GM12865 (cell line): Measurements from ENCODE around the gene MTIF2.

ENCODE experiments used
- DNase-seq: peaks from one replicate; pipeline ENCODE4 v3.0.0; 2010; ENCODE audit warnings: low read depth
- H3K4me3 ChIP-seq: 2 replicates; pipeline ENCODE4 v1.5.1; 2011; ENCODE audit warnings: mild to moderate bottlenecking, low read depth, low read length, control low read depth
- TF ChIP-seq, protein P1 (sequence below): IDR thresholded peaks from 2 replicates; pipeline ENCODE4 v1.5.1; 2011; ENCODE audit warnings: low read length, control low read depth, low read depth, inconsistent platforms; ENCODE audit not compliant: insufficient read depth; ENCODE audit errors: missing control alignments

Gene MTIF2

DNA sequence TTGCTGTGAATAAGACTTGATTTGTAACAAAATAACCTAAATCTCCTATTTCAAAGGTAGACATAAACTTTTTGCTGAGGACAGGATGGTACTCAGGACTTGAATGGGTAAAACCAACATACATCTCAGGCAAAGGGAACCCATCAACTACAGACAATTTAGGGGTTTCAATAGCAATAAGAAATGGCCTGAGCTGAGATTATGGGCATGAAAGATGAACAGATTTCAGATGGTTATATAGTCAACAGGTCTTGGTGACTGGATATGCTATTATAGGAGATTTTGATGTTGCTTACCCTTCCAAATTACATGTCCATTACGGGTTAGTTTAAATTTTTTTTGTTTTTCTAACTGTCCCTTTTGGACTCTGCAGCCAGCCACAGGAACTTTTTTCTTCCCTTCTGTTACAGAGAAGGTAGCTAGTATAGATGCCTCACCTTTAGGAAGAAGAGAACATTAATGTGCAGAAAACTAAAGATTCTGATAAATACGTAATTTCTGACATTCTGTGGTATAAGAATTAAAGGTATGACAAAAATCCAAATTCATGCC, 32.0 kb downstream of the MTIF2 start:
- peak; percentile 22 for DNase-seq
- H3K4me3 ChIP-seq = no peak overlapping the region
- TF ChIP-seq, protein P1, sequence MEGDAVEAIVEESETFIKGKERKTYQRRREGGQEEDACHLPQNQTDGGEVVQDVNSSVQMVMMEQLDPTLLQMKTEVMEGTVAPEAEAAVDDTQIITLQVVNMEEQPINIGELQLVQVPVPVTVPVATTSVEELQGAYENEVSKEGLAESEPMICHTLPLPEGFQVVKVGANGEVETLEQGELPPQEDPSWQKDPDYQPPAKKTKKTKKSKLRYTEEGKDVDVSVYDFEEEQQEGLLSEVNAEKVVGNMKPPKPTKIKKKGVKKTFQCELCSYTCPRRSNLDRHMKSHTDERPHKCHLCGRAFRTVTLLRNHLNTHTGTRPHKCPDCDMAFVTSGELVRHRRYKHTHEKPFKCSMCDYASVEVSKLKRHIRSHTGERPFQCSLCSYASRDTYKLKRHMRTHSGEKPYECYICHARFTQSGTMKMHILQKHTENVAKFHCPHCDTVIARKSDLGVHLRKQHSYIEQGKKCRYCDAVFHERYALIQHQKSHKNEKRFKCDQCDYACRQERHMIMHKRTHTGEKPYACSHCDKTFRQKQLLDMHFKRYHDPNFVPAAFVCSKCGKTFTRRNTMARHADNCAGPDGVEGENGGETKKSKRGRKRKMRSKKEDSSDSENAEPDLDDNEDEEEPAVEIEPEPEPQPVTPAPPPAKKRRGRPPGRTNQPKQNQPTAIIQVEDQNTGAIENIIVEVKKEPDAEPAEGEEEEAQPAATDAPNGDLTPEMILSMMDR = no peak

DNA sequence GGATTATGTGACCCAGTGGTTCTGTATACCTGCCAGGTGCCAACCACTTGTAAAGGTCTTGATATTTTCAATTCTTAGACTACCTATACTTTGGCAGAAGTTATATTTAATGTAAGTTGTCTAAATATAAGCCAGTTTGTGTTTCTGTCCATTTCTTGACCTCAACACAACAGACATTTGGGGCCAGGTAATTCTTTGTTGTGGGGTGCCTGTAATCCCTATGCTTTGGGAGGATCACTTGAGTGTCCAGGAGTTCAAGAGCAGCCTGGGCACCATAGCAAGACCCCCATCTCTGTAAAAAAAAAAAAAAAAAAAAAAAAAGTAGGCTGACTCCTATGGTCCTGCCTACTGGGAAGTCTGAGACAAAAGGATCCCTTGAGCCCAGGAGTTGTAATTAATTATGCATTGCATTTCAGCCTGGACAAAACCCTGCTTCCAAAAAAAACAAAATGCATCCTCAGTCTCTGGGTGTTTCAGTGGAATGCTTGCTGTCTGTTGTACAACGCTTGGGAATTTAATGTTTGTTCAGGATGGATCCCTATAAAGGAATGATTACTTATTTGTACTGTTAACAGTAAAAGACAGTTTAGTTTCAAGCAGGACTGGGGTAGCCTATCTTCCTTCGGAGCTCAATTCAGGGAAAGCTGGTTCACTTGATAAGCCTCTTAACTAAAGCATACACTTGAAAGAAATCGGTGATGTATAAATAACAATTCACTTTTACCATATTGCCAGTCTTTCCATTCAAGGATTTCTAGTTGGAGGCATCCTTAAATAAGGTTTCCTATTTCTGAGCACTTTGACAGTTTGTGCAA, 33.1 kb downstream of the MTIF2 start:
- no peak for DNase-seq
- H3K4me3 ChIP-seq = no peak overlapping the region
- TF ChIP-seq, protein P1 = no peak

DNA sequence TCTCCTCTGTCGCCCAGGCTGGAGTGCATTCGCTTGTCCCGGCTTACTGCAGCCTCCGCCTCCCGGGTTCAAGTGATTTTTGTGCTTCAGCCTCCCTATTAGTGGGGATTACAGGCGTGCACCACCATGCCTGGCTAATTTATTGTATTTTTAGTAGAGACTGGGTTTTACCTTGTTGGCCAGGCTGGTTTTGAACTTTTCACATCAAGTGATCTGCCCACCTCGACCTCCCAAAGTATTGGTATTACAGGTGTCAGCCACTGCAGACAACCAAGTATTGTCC, 35.4 kb downstream of the MTIF2 start:
- TF ChIP-seq, protein P1 = no peak
- peak overlapping the region; percentile 86 for H3K4me3 ChIP-seq
- no peak for DNase-seq

DNA sequence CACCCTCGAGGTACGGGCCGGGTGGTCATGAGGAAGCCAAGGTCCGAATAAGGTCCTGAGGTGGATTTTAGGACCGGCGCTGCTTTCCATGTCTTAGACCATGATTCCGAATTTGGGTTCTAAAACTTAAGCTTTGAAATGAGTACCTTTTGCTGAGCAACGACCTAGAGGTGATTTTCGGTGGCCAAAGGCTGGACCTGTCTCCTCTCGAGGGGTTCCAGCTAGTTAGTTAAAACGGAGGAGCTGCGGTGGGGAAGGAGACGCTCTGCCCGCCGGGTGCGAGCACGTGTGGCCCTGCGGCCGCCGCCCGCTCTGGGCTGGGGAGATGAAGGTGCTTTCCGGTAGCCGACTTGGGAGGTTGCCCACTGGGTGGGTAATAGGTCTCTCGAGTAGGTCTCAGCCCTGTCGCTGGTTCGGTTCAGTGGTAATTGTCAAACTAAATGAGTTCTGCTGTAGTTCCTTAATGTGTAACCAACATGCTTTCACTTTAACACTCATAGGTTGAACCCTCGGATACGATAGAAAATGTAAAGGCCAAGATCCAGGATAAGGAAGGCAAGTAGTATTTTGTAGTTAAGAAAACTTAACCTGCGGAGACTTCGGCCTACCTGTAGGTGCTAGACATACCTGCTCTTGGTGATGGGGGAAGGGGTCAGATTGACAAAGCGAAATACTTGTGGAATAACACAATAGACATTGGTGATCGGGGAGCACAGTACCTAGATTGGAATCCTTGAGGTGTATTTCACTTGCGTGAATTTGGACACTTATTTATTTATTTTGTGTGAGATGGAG, 36.0 kb downstream of the MTIF2 start:
- peak; percentile 64 for DNase-seq
- peak overlapping the region; percentile 86 for H3K4me3 ChIP-seq
- TF ChIP-seq, protein P1 = no peak

DNA sequence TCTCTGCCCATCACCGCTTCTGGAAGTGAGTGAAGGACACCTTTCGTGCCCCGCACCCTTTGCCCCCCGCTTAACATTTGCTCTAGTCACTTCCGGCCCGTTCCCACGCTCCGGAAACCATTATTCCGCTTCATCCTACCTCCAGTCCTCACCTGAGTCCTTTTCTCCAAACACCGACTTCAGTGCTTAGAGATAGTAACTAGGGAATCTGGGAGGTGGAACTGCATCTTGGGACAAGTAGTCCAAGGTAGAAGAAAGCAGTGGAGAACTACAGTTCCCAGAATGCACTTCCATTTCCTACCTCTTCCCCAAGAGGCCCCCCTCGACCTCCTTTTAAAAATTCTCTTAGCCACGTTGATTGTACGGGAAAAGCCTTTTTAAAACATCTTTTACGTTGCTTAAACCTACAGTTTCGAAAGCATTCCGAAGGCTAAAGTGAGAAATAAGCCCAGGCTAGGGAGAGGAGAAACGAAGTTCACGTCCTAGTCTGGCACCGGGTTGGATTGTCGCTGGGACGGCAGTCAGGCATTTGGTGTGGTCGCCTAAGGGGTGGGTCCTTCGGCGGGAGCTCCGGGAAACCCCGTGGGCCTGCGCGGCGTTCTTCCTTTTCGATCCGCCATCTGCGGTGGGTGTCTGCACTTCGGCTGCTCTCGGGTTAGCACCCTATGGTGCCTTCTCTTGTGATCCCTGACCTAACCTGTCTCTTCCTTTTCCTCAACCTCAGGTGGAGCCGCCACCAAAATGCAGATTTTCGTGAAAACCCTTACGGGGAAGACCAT, 36.8 kb downstream of the MTIF2 start, which contains the start of the genes CLHC1 and RPS27A:
CLHC1 (minus strand) TSS at position 210 of the 779 bp plus-strand sequence. CDS start 9,882 bp downstream, outside the sequence.
RPS27A (plus strand) TSS at position 605 of the 779 bp plus-strand sequence; CDS start at position 742, 137 bp downstream.
- H3K4me3 ChIP-seq = peak within 1 kb of the TSS; percentile 86
- TF ChIP-seq, protein P1 = no peak
- DNase-seq = peak; percentile 94

DNA sequence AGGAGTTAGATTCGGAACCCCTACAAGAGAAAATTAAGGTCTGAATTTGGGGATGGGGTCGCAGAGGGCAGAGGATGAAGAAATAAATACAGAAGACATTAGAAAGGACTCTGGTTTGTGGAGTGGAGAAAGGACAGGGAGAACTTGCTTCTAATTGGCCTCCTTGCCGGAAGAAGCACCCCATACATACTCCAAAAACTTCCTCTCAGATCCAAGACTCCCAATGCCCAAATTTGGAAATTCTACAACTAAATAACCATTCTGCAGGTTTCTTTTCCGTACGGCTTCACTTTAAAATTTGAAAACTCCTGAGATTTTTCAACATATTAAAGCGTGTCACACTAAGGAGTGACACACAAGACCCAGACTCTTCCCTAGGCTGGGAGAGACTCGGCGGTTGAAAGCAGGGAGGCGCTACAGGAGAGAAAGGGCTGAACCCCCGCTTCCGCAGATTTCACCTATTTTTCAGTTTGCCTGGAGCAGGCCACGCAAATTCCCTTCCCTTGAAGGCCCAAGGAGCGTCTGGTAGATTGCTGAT, 37.4 kb downstream of the MTIF2 start:
- peak; percentile 27 for DNase-seq
- H3K4me3 ChIP-seq = peak overlapping the region; percentile 86
- TF ChIP-seq, protein P1 = no peak
